Panc1 (cell line): ENCODE data around the gene CYB5D1. TPM values are rescaled to one million over a fixed set of nuclear protein-coding genes. Genes with fewer than 3 reads are reported as not detected.
A peak's percentile ranks its signal among the peaks of the same experiment; 100 is the strongest.

ENCODE experiments used
- ATAC-seq: fragments of 200-7000 bp; cut with Tn5 transposase; 2 replicates; pipeline ENCODE4 v1.9.1; 2020; ENCODE audit warnings: mild to moderate bottlenecking, moderate library complexity
- BruUV-seq: library from RNA; stranded (reverse); fragments of 400-500 nt; replicated peaks from 2 replicates; lab custom pipeline; 2021; lab: Mats Ljungman, UMichigan
- CTCF ChIA-PET: fragments of 300-600 bp; sonication (Branson Sonifier 250); formaldehyde crosslinking; loops from one replicate; lab custom pipeline; 2022; ENCODE audit warnings: antibody characterized with exemption; lab: Charles Lee
- POLR2A ChIA-PET: fragments of 300-600 bp; sonication (Branson Sonifier 250); formaldehyde crosslinking; loops from one replicate; lab custom pipeline; 2022; ENCODE audit warnings: antibody characterized with exemption; lab: Charles Lee
- DNase-seq: peaks from one replicate; pipeline ENCODE4 v3.0.0-alpha.2; 2010; ENCODE audit warnings: low read depth, low spot score
- H3K27ac ChIP-seq: 2 replicates; pipeline ENCODE4 v1.5.1; 2011; ENCODE audit warnings: mild to moderate bottlenecking, low read length, inconsistent platforms
- H3K27me3 ChIP-seq: fragments of 200-500 bp; sonication (Bioruptor generic); 2 replicates; pipeline ENCODE4 v1.6.0; 2014; ENCODE audit warnings: low read length, inconsistent platforms; ENCODE audit not compliant: control insufficient read depth, insufficient read depth
- H3K36me3 ChIP-seq: fragments of 200-500 bp; sonication (Bioruptor generic); 2 replicates; pipeline ENCODE4 v1.5.1; 2014; ENCODE audit warnings: inconsistent platforms, mild to moderate bottlenecking, low read length, moderate library complexity; ENCODE audit not compliant: control insufficient read depth, insufficient read depth
- H3K4me1 ChIP-seq: 2 replicates; pipeline ENCODE4 v1.5.1; 2011; ENCODE audit warnings: inconsistent platforms, mild to moderate bottlenecking, low read length, moderate library complexity; ENCODE audit not compliant: control insufficient read depth, insufficient read depth
- H3K4me3 ChIP-seq, 2 experiments: 2 replicates each; pipeline ENCODE4 v1.5.1; 2011 to 2012; ENCODE audit warnings: low read depth in 2 of 2, low read length in 2 of 2, mild to moderate bottlenecking in 2 of 2, inconsistent platforms in 1 of 2, moderate library complexity in 1 of 2
- H3K9me3 ChIP-seq: fragments of 200-500 bp; sonication (Bioruptor generic); 2 replicates; pipeline ENCODE4 v1.5.1; 2014; ENCODE audit warnings: low read depth, mild to moderate bottlenecking, inconsistent platforms, low read length, moderate library complexity; ENCODE audit not compliant: control insufficient read depth, insufficient read depth
- CTCF ChIP-seq: fragments of 450-650 bp; IDR thresholded peaks from 2 replicates; pipeline ENCODE4 v1.5.1; 2017; ENCODE audit warnings: mild to moderate bottlenecking
- POLR2AphosphoS5 ChIP-seq: IDR thresholded peaks from 2 replicates; pipeline ENCODE4 v1.6.1; 2012; ENCODE audit warnings: mild to moderate bottlenecking, low read depth, low read length, moderate library complexity
- REST ChIP-seq, 2 experiments: IDR thresholded peaks; 2 replicates each; pipeline ENCODE4 v1.6.1; 2011 to 2012; ENCODE audit warnings: low read depth in 2 of 2, control low read depth in 1 of 2, low read length in 1 of 2, mild to moderate bottlenecking in 1 of 2, moderate library complexity in 1 of 2; ENCODE audit not compliant: insufficient read depth in 1 of 2
- SIN3A ChIP-seq: IDR thresholded peaks from 2 replicates; pipeline ENCODE4 v1.6.1; 2012; ENCODE audit warnings: low read depth, mild to moderate bottlenecking, low read length, moderate library complexity, borderline replicate concordance; ENCODE audit not compliant: insufficient read depth
- TCF7L2 ChIP-seq: IDR thresholded peaks from 2 replicates; pipeline ENCODE4 v1.6.1; 2011; ENCODE audit warnings: mild to moderate bottlenecking, low read depth, low read length, inconsistent platforms
- in situ Hi-C: cut with HindIII; loops from 2 replicates; pipeline ENCODE4 v1.10.0; 2016; ENCODE audit warnings: low sequenced_read_pairs, low pct_unique_long_range_greater_than_20kb
- intact Hi-C: fragments of 100-400 bp; cut with micrococcal nuclease; formaldehyde crosslinking; loops from one replicate; pipeline ENCODE4 v1.10.0; 2022; ENCODE audit not compliant: unreplicated experiment
- total RNA-seq: library from RNA; stranded (reverse); gene quantifications from one replicate; pipeline ENCODE4 v1.2.1, GENCODE V29; 2021; ENCODE audit not compliant: unreplicated experiment

The CYB5D1 gene
- total RNA-seq, 1 experiment from 2014 or later, result 8.6 TPM

- no peak overlapping the region for H3K4me3 ChIP-seq
- no peak for TF ChIP-seq SIN3A
- no peak for TF ChIP-seq CTCF
- TF ChIP-seq REST (IDR thresholded peaks at IDR 0.05; ENCODE audit: insufficient read depth in 1 of 2, low read depth in 2 of 2, low read length in 1 of 2), result no peak
- no peak for TF ChIP-seq TCF7L2
- no peak for TF ChIP-seq POLR2AphosphoS5
- peaks cover 3% of the 10 kb centered on the region; the same call in 1 of the 2 replicates for H3K4me1 ChIP-seq
- ATAC-seq, result no peak
- no peaks in the 10 kb centered on the region for H3K9me3 ChIP-seq
- intact Hi-C loops, result no loop called here
- no peak overlapping the region for H3K27ac ChIP-seq
- no peaks in the 10 kb centered on the region for H3K27me3 ChIP-seq
- in situ Hi-C loops, result no loop called here
- no peak for DNase-seq
- BruUV-seq, result no TSS peak
- CTCF ChIA-PET, result no interaction called here
- POLR2A ChIA-PET, result interaction anchor here (1.2 kb wide), 1 partner anchor 13 kb away, joined by 4 read pairs; no protein-coding TSS in a partner anchor
- H3K36me3 ChIP-seq, result no peaks in the 10 kb centered on the region; the same call in 1 of the 2 replicates
Observed at GRCh38 chr17:7831233-7831632, 26.6 kb upstream of the CYB5D1 start.

- ChIA-PET CTCF (interaction anchor here (0.5 kb wide), 1 partner anchor 19 kb away, joined by 3 read pairs; no protein-coding TSS in a partner anchor), POLR2A (no interaction called here)
- intact Hi-C loops, result no loop called here
- in situ Hi-C loops, result no loop called here
- Histone ChIP-seq H3K4me3 (no peak overlapping the region), H3K4me1 (peaks cover 8% of the 10 kb centered on the region), H3K9me3 (no peaks in the 10 kb centered on the region), H3K27me3 (no peaks in the 10 kb centered on the region), H3K36me3 (no peaks in the 10 kb centered on the region; the same call in 1 of the 2 replicates), H3K27ac (no peak overlapping the region)
- no peak for TF ChIP-seq POLR2AphosphoS5
- no TSS peak for BruUV-seq
- ATAC-seq (no peak), DNase-seq (no peak)
Observed at GRCh38 chr17:7832431-7832830, 25.4 kb upstream of the CYB5D1 start.

- no TSS peak for BruUV-seq
- Histone ChIP-seq H3K27me3 (no peaks in the 10 kb centered on the region), H3K4me3 (peak overlapping the region; percentile 66 to 83), H3K9me3 (no peaks in the 10 kb centered on the region), H3K36me3 (no peaks in the 10 kb centered on the region; the same call in 1 of the 2 replicates), H3K27ac (no peak overlapping the region), H3K4me1 (peaks cover 14% of the 10 kb centered on the region)
- intact Hi-C loops (no loop called here), in situ Hi-C loops (no loop called here)
- TF ChIP-seq REST (IDR thresholded peaks at IDR 0.05; ENCODE audit: insufficient read depth in 1 of 2, low read depth in 2 of 2, low read length in 1 of 2), result no peak
- TF ChIP-seq POLR2AphosphoS5, result no peak
- TF ChIP-seq CTCF, result no peak
- TF ChIP-seq TCF7L2, result no peak
- no peak for TF ChIP-seq SIN3A
- ATAC-seq, result no peak
- POLR2A ChIA-PET, result interaction anchor here (1.1 kb wide), 1 partner anchor 24 kb away, joined by 4 read pairs; the partner anchor contains the start of gene NAA38
- CTCF ChIA-PET, result no interaction called here
- no peak for DNase-seq
Observed at GRCh38 chr17:7833011-7833794, 24.6 kb upstream of the CYB5D1 start.
